Glutamatergic neuron (in vitro differentiated cells): ENCODE measurements around the gene PLA2G6. TPM values are rescaled to one million over a fixed set of nuclear protein-coding genes. Genes with fewer than 3 reads are reported as not detected.
A peak's percentile ranks its signal among the peaks of the same experiment; 100 is the strongest.

Source experiments
- DNase-seq: peaks from one replicate; pipeline ENCODE4 v3.0.0; 2022
- H3K27ac Mint-ChIP-seq: one replicate; pipeline ENCODE4 v1.8.0; 2020; ENCODE audit warnings: mild to moderate bottlenecking, mixed read lengths, inconsistent platforms; ENCODE audit not compliant: unreplicated experiment
- H3K27me3 Mint-ChIP-seq: one replicate; pipeline ENCODE4 v1.8.0; 2020; ENCODE audit warnings: mild to moderate bottlenecking, moderate library complexity, mixed read lengths, inconsistent platforms; ENCODE audit not compliant: unreplicated experiment
- H3K36me3 Mint-ChIP-seq: one replicate; pipeline ENCODE4 v1.8.0; 2020; ENCODE audit warnings: mild to moderate bottlenecking, mixed read lengths, inconsistent platforms; ENCODE audit not compliant: unreplicated experiment
- H3K4me1 Mint-ChIP-seq: one replicate; pipeline ENCODE4 v1.8.0; 2020; ENCODE audit warnings: mild to moderate bottlenecking, low read depth, mixed read lengths, inconsistent platforms; ENCODE audit not compliant: unreplicated experiment
- H3K4me3 Mint-ChIP-seq: one replicate; pipeline ENCODE4 v1.8.0; 2020; ENCODE audit warnings: mild to moderate bottlenecking, mixed read lengths, inconsistent platforms; ENCODE audit not compliant: unreplicated experiment
- H3K9me3 Mint-ChIP-seq: one replicate; pipeline ENCODE4 v1.8.0; 2020; ENCODE audit warnings: mild to moderate bottlenecking, moderate library complexity, mixed read lengths, inconsistent platforms; ENCODE audit not compliant: unreplicated experiment
- CTCF ChIP-seq: fragments of 200-600 bp; sonication (generic); IDR thresholded peaks from one replicate; pipeline ENCODE4 v1.5.0; 2021; ENCODE audit not compliant: partially characterized antibody, unreplicated experiment
- total RNA-seq: library from RNA; stranded (reverse); fragmentation: NEBNext Ultra II Directional; extraction: Animal tissue kit (Norgen Biotek cat#: 25700); gene quantifications from one replicate; pipeline ENCODE4 v1.2.1, GENCODE V29; 2021; ENCODE audit not compliant: unreplicated experiment

PLA2G6 gene
- total RNA-seq, 1 donor from 2014 or later, result 42.2 TPM

DNA sequence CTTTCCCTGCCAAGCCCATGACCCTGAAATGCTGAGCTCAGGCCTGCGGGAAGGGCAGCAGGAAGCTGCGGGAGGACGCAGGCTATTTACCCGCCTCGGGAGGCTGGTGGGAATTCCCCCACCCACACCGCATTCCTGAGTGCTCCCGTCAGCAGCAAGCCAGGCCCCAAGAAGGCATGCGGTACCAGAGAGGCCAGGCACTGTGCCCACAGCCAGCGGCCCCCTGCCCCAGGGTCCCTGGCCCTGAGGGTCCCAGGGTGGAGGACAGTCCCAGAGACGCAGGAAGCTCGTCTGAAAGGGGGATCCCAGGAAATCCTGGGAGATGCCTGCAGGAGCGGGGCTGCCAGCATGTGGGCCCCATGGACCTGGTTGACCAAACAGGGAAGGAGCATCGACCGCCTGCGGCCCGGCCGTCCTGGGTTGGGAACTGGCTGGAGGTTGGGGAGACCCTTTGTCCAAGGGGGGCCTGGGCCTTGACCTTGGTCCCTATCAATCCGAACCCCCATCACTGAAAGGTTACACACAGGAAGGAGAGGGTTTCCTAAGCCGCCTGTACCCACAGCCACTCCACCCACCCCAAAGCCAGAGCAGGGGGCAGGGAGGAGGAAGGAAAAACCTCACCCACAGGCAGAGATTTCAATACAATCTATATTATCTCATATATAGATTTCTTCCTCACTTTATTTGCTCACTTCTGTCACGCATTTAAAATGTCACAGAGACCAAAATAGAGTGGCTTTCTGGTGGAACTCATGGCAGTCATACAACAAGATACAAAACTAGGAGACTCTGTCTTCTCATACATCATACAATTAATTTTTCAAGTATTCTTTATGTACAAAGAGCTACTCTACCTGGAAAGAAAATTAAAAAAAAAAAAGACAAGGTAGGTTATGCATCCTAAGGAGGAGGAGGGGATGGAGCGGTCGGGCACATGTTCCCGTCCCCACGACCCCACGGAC is 37.3 kb upstream of the PLA2G6 start:
- no peak for DNase-seq
- no peak for TF ChIP-seq CTCF
- Mint-ChIP-seq H3K27ac (peak overlapping the region; percentile 98), H3K9me3 (peaks cover 15% of the 10 kb centered on the region), H3K27me3 (peaks cover 13% of the 10 kb centered on the region), H3K36me3 (peaks cover 4% of the 10 kb centered on the region), H3K4me3 (peak overlapping the region; percentile 77), H3K4me1 (peaks cover 33% of the 10 kb centered on the region)

DNA sequence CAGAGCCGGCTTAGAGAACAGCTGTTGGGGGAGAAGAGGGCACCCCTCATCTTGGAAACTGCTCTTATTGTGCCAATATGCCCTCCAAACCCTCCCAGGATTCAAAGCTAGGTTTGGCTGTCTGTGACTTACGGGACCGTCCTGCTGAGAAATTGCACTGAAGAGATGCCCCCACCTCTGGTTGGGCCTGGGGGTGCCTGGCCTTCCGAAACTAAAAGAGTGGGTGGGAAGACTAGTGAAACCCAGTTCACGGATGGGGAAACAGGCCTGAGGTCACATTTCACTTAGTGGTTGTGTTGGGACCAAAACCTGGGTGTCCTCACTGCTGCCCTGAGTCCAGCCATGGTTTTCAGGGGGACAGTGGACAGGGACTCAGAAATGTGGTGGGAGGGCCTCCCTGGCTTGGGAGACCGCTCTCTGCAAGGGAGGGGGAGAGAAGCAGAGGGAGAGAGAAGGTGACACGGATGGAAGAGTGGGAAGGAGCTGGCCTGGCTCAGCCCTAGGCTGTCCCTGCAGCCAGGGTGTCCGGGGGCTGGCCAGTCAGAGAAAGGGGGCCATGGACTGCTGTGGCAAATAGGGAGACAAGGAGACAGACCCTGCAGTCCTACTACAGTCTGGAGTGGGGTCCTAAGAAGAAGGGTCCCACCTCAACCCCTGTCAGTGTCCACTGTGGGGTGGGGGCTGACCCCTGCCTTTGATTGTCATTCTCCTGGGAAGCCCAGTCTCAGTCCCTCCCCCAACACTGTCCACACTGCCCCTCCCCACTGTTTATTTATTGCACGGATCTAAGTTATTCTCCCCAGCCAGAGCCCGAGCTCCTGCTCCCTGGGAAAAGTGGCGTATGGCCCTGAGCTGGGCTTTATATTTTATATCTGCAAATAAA is 33.8 kb upstream of the PLA2G6 start:
- H3K4me1 Mint-ChIP-seq, result peaks cover 22% of the 10 kb centered on the region
- H3K27ac Mint-ChIP-seq, result peak overlapping the region; percentile 68
- no peak for DNase-seq
- peaks cover 19% of the 10 kb centered on the region for H3K9me3 Mint-ChIP-seq
- H3K4me3 Mint-ChIP-seq, result peak overlapping the region; percentile 43
- H3K36me3 Mint-ChIP-seq, result peaks cover 4% of the 10 kb centered on the region
- TF ChIP-seq CTCF, result no peak
- peaks cover 12% of the 10 kb centered on the region for H3K27me3 Mint-ChIP-seq

DNA sequence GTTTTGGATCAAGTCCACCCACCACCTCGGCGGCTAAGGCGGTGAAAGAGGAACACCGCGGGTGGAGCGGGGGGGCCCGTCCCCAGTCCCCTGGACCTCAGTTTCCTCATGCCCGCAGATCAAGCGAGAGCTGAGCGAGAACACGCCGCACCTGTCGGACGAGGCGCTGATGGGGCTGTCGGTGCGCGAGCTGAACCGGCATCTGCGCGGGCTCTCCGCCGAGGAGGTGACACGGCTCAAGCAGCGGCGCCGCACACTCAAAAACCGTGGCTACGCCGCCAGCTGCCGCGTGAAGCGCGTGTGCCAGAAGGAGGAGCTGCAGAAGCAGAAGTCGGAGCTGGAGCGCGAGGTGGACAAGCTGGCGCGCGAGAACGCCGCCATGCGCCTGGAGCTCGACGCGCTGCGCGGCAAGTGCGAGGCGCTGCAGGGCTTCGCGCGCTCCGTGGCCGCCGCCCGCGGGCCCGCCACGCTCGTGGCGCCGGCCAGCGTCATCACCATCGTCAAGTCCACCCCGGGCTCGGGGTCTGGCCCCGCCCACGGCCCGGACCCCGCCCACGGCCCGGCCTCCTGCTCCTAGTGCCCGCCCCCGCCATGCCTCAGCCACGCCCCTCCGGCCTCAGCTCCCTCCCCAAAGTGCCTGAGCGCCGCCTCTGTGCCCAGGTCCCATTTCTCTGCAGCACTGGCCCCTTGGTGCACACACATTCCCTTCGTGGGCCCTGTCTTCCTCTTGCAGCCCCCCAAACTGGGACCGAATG is 32.8 kb upstream of the PLA2G6 start:
- Mint-ChIP-seq H3K27me3 (peaks cover 13% of the 10 kb centered on the region), H3K9me3 (peaks cover 18% of the 10 kb centered on the region), H3K36me3 (peaks cover 4% of the 10 kb centered on the region), H3K4me3 (peak overlapping the region; percentile 75), H3K27ac (no peak overlapping the region), H3K4me1 (peaks cover 22% of the 10 kb centered on the region)
- peak; percentile 84 for DNase-seq
- TF ChIP-seq CTCF, result no peak

DNA sequence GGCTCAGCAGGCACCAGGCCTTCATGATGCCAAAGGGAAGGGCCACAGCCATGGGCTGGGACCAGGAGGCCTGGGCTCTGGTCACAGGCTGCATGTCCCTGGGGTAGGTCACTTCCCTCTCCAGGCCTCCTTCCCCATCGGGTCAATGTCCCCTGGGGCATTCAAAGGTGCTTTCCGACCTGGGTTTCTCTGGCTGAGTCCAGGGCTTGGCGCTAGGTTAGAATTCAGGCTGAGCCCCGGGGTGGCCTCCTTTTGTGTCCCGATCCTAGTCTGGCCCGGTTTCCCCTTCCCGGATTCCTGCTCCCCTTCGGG is 32.3 kb upstream of the PLA2G6 start:
- no peak overlapping the region for H3K27ac Mint-ChIP-seq
- H3K4me1 Mint-ChIP-seq, result peaks cover 16% of the 10 kb centered on the region
- H3K4me3 Mint-ChIP-seq, result peak overlapping the region; percentile 75
- no peak for TF ChIP-seq CTCF
- DNase-seq, result no peak
- H3K36me3 Mint-ChIP-seq, result peaks cover 4% of the 10 kb centered on the region
- H3K9me3 Mint-ChIP-seq, result peaks cover 15% of the 10 kb centered on the region
- peaks cover 10% of the 10 kb centered on the region for H3K27me3 Mint-ChIP-seq
